Mesothelial cell of epicardium (in vitro differentiated cells): Measurements from ENCODE around the gene PLEKHN1. TPM values are rescaled to one million over a fixed set of nuclear protein-coding genes. Genes with fewer than 3 reads are reported as not detected.

Source experiments
- DNase-seq, 2 experiments: peaks; one replicate each; pipeline ENCODE4 v3.0.0; 2021; ENCODE audit warnings: low spot score in 2 of 2; ENCODE audit not compliant: unreplicated experiment in 2 of 2
- H3K27ac Mint-ChIP-seq: 2 replicates; pipeline ENCODE4 v1.8.0; 2021; ENCODE audit warnings: mixed read lengths
- H3K27me3 Mint-ChIP-seq: 2 replicates; pipeline ENCODE4 v1.8.0; 2021; ENCODE audit warnings: low read depth, mixed read lengths
- H3K36me3 Mint-ChIP-seq: 2 replicates; pipeline ENCODE4 v1.8.0; 2021; ENCODE audit warnings: mixed read lengths
- H3K4me1 Mint-ChIP-seq: 2 replicates; pipeline ENCODE4 v1.8.0; 2021; ENCODE audit warnings: mixed read lengths
- H3K4me3 Mint-ChIP-seq: 2 replicates; pipeline ENCODE4 v1.8.0; 2021; ENCODE audit warnings: mild to moderate bottlenecking, moderate library complexity, mixed read lengths
- H3K9me3 Mint-ChIP-seq: 2 replicates; pipeline ENCODE4 v1.8.0; 2021; ENCODE audit warnings: mixed read lengths
- CTCF ChIP-seq: fragments of 200-600 bp; sonication (generic); IDR thresholded peaks from one replicate; pipeline ENCODE4 v1.5.0; 2021; ENCODE audit warnings: antibody characterized with exemption; ENCODE audit not compliant: unreplicated experiment
- total RNA-seq: library from RNA; stranded (reverse); gene quantifications from 3 replicates; pipeline ENCODE4 v1.2.1, GENCODE V29; 2021

PLEKHN1 gene
- total RNA-seq, 1 donor from 2014 or later = 34.4 TPM

- H3K9me3 Mint-ChIP-seq = no peaks in the 10 kb centered on the region
- DNase-seq = no peak
- no peak for TF ChIP-seq CTCF
- peaks cover 9% of the 10 kb centered on the region for H3K27me3 Mint-ChIP-seq
- H3K36me3 Mint-ChIP-seq = peaks cover 2% of the 10 kb centered on the region
- H3K27ac Mint-ChIP-seq = no peak overlapping the region
- H3K4me3 Mint-ChIP-seq = no peak overlapping the region
- H3K4me1 Mint-ChIP-seq = no peaks in the 10 kb centered on the region
Measured at GRCh38 chr1:963746-964525, 2.3 kb upstream of the PLEKHN1 start.

- Mint-ChIP-seq H3K27me3 (peaks cover 17% of the 10 kb centered on the region), H3K9me3 (no peaks in the 10 kb centered on the region), H3K36me3 (peaks cover 2% of the 10 kb centered on the region), H3K4me3 (no peak overlapping the region), H3K27ac (no peak overlapping the region), H3K4me1 (no peaks in the 10 kb centered on the region)
- no peak for TF ChIP-seq CTCF
- DNase-seq = no peak
Measured at GRCh38 chr1:964691-965525, 1.4 kb upstream of the PLEKHN1 start.

- TF ChIP-seq CTCF = no peak
- DNase-seq = no peak
- H3K27ac Mint-ChIP-seq = no peak overlapping the region
- no peaks in the 10 kb centered on the region for H3K9me3 Mint-ChIP-seq
- peaks cover 17% of the 10 kb centered on the region for H3K27me3 Mint-ChIP-seq
- peak overlapping the region; percentile 31 for H3K4me3 Mint-ChIP-seq
- peaks cover 3% of the 10 kb centered on the region for H3K4me1 Mint-ChIP-seq
- H3K36me3 Mint-ChIP-seq = peaks cover 2% of the 10 kb centered on the region
Measured at GRCh38 chr1:965526-966134, 652 bp upstream of the PLEKHN1 start.

GRCh38 chr1:966704-967300 lies 520 bp downstream of the PLEKHN1 start:
- H3K27ac Mint-ChIP-seq = no peak overlapping the region
- peak overlapping the region; percentile 69 for H3K4me3 Mint-ChIP-seq
- H3K4me1 Mint-ChIP-seq = peaks cover 5% of the 10 kb centered on the region
- no peak for DNase-seq
- TF ChIP-seq CTCF = no peak
- H3K36me3 Mint-ChIP-seq = peaks cover 2% of the 10 kb centered on the region
- no peaks in the 10 kb centered on the region for H3K9me3 Mint-ChIP-seq
- H3K27me3 Mint-ChIP-seq = peaks cover 17% of the 10 kb centered on the region

- H3K4me3 Mint-ChIP-seq = no peak overlapping the region
- peaks cover 2% of the 10 kb centered on the region for H3K36me3 Mint-ChIP-seq
- H3K27ac Mint-ChIP-seq = no peak overlapping the region
- no peak for DNase-seq
- peaks cover 5% of the 10 kb centered on the region for H3K4me1 Mint-ChIP-seq
- H3K27me3 Mint-ChIP-seq = peaks cover 17% of the 10 kb centered on the region
- no peak for TF ChIP-seq CTCF
- H3K9me3 Mint-ChIP-seq = no peaks in the 10 kb centered on the region
Measured at GRCh38 chr1:967466-968343, 1.4 kb downstream of the PLEKHN1 start.
